GM23338 (cell line): ENCODE results near the gene ASB8. TPM values are rescaled to one million over a fixed set of nuclear protein-coding genes. Genes with fewer than 3 reads are reported as not detected.
"Not testable (repeated sequence)": the region's sequence is repeated elsewhere in the genome, so short reads cannot be mapped to it uniquely, and the experiment has no call there.

ENCODE experiments used
- ATAC-seq: fragments of 200-7000 bp; cut with Tn5 transposase; 3 replicates; pipeline ENCODE4 v1.9.1; 2020
- DNase-seq: peaks from one replicate; pipeline ENCODE4 v3.0.0-alpha.2; 2015; ENCODE audit warnings: low spot score
- H2AFZ ChIP-seq: fragments of 200-600 bp; sonication (generic); 2 replicates; pipeline ENCODE4 v1.8.0; 2016; ENCODE audit warnings: antibody characterized with exemption, mild to moderate bottlenecking, moderate library complexity
- H3F3A ChIP-seq: fragments of 200-600 bp; sonication (generic); replicated peaks from 2 replicates; pipeline ENCODE4 v1.8.0; 2017; ENCODE audit warnings: antibody characterized with exemption, mixed run types, low read depth
- H3K27ac ChIP-seq: fragments of 200-600 bp; sonication (generic); 2 replicates; pipeline ENCODE4 v1.6.1; 2016; ENCODE audit warnings: low read depth
- H3K27me3 ChIP-seq: fragments of 200-600 bp; sonication (generic); 2 replicates; pipeline ENCODE4 v1.8.0; 2016; ENCODE audit warnings: mild to moderate bottlenecking, mixed run types, moderate library complexity; ENCODE audit not compliant: insufficient read depth
- H3K36me3 ChIP-seq: fragments of 200-600 bp; sonication (generic); 2 replicates; pipeline ENCODE4 v1.8.0; 2016; ENCODE audit warnings: mild to moderate bottlenecking; ENCODE audit not compliant: insufficient read depth
- H3K4me1 ChIP-seq: fragments of 200-600 bp; sonication (generic); 2 replicates; pipeline ENCODE4 v1.8.0; 2016; ENCODE audit warnings: mild to moderate bottlenecking, moderate library complexity; ENCODE audit not compliant: insufficient read depth
- H3K4me2 ChIP-seq: fragments of 200-600 bp; sonication (generic); 2 replicates; pipeline ENCODE4 v1.7.1; 2017; ENCODE audit warnings: mixed run types
- H3K4me3 ChIP-seq: fragments of 200-600 bp; sonication (generic); 2 replicates; pipeline ENCODE4 v1.6.1; 2016; ENCODE audit warnings: mixed run types
- H3K79me2 ChIP-seq: fragments of 200-600 bp; sonication (generic); replicated peaks from 2 replicates; pipeline ENCODE4 v1.8.0; 2017; ENCODE audit warnings: mild to moderate bottlenecking; ENCODE audit not compliant: insufficient read depth
- H3K9me2 ChIP-seq: fragments of 200-600 bp; sonication (generic); 2 replicates; pipeline ENCODE4 v1.8.0; 2017; ENCODE audit not compliant: insufficient read depth
- H4K20me1 ChIP-seq: fragments of 200-600 bp; sonication (generic); replicated peaks from 2 replicates; pipeline ENCODE4 v1.8.0; 2017; ENCODE audit warnings: mild to moderate bottlenecking; ENCODE audit not compliant: insufficient read depth
- H3K27ac Mint-ChIP-seq: 2 replicates; pipeline ENCODE4 v1.8.0; 2020; ENCODE audit warnings: inconsistent platforms, mild to moderate bottlenecking, moderate library complexity, mixed read lengths
- H3K27me3 Mint-ChIP-seq: 3 replicates; pipeline ENCODE4 v1.8.0; 2022; ENCODE audit warnings: low read depth, mild to moderate bottlenecking, moderate library complexity, mixed read lengths, inconsistent platforms; ENCODE audit not compliant: insufficient read depth, poor library complexity
- H3K36me3 Mint-ChIP-seq: 3 replicates; pipeline ENCODE4 v1.8.0; 2021; ENCODE audit warnings: low read depth, mild to moderate bottlenecking, inconsistent platforms, moderate library complexity, mixed read lengths
- H3K4me1 Mint-ChIP-seq: 3 replicates; pipeline ENCODE4 v1.8.0; 2020; ENCODE audit warnings: mild to moderate bottlenecking, inconsistent platforms, mixed read lengths
- H3K4me3 Mint-ChIP-seq: 3 replicates; pipeline ENCODE4 v1.8.0; 2021; ENCODE audit warnings: moderate library complexity, mild to moderate bottlenecking, inconsistent platforms, mixed read lengths
- H3K9me3 Mint-ChIP-seq: 3 replicates; pipeline ENCODE4 v1.8.0; 2020; ENCODE audit warnings: moderate library complexity, mild to moderate bottlenecking, inconsistent platforms, mixed read lengths
- CREB1 ChIP-seq: fragments of 250-450 bp; sonication (Bioruptor Pico); IDR thresholded peaks from 2 replicates; pipeline ENCODE4 v1.5.0; 2020; ENCODE audit warnings: low read depth, mild to moderate bottlenecking, moderate library complexity
- EZH2 ChIP-seq: fragments of 200-600 bp; sonication (generic); IDR thresholded peaks from one replicate; pipeline ENCODE4 v1.8.0; 2017; ENCODE audit warnings: antibody characterized with exemption, mild to moderate bottlenecking, low read depth; ENCODE audit not compliant: unreplicated experiment
- EZH2phosphoT487 ChIP-seq: fragments of 200-600 bp; sonication (generic); IDR thresholded peaks from one replicate; pipeline ENCODE4 v1.8.1; 2018; ENCODE audit warnings: antibody characterized with exemption; ENCODE audit not compliant: unreplicated experiment
- NANOG ChIP-seq: IDR thresholded peaks from 2 replicates; pipeline ENCODE4 v1.6.1; 2016; ENCODE audit warnings: antibody characterized with exemption, borderline replicate concordance
- POLR2AphosphoS5 ChIP-seq: IDR thresholded peaks from 2 replicates; pipeline ENCODE4 v1.6.1; 2016; ENCODE audit warnings: antibody characterized with exemption, low read depth
- STAT1 ChIP-seq: IDR thresholded peaks from one replicate; pipeline ENCODE4 v1.6.1; 2016; ENCODE audit warnings: antibody characterized with exemption; ENCODE audit not compliant: unreplicated experiment
- ZNF114 ChIP-seq: fragments of 250-450 bp; sonication (Bioruptor Pico); IDR thresholded peaks from 2 replicates; pipeline ENCODE4 v1.5.0; 2020; ENCODE audit warnings: mild to moderate bottlenecking, moderate library complexity
- ZNF331 ChIP-seq: fragments of 250-450 bp; sonication (Bioruptor Pico); IDR thresholded peaks from 2 replicates; pipeline ENCODE4 v1.5.0; 2020; ENCODE audit warnings: low read depth, mild to moderate bottlenecking, moderate library complexity
- polyA plus RNA-seq: library from polyadenylated mRNA; unstranded; fragments of >200 nt; fragmentation: Nextera tagmentation; extraction: Ambion mirVana; gene quantifications from 2 replicates; pipeline ENCODE4 v1.2.1, GENCODE V29; 2016
- total RNA-seq: library from RNA; depleted of rRNA; stranded (reverse); fragments of >200 nt; shearing (Covaris generic); gene quantifications from 2 replicates; pipeline ENCODE4 v1.2.3, GENCODE V29; 2014
- TF ChIP-seq, protein P1 (sequence below), 2 experiments: fragments of 200-600 bp in 1 of 2; sonication (generic) in 1 of 2; conservative IDR thresholded peaks; 2 replicates each; pipeline versions ENCODE4 v1.5.1 to v1.6.1; 2016 to 2017; ENCODE audit warnings: antibody characterized with exemption in 2 of 2, low read depth in 2 of 2, mild to moderate bottlenecking in 2 of 2, moderate library complexity in 1 of 2
- TF ChIP-seq, protein P2 (sequence below): IDR thresholded peaks from 2 replicates; pipeline ENCODE4 v1.6.1; 2016; ENCODE audit warnings: antibody characterized with exemption
- TF ChIP-seq, protein P3 (sequence below): IDR thresholded peaks from one replicate; pipeline ENCODE4 v1.6.1; 2018; ENCODE audit warnings: antibody characterized with exemption; ENCODE audit not compliant: unreplicated experiment

Gene ASB8
- total and polyA plus RNA-seq, 2 experiments from 2014 or later, result 5.4 to 8.4 TPM

DNA sequence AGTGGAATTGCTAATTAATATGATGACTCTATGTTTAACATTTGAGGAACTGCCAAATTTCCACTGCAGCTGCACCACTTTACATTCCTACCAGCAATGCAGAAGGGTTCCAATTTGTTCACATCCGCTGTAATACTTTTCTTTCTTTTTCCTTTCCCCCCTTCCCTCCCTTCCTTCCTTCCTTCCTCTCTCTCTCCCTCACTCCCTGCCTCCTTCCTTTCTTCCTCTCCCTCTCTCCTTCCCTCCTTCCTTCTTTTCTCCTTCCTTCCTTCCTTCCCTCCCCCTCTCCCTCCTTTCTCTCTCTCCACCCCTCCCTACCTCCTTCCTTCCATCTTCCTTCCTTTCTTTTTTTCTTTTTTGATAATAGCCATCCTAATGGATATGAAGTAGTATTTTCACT is 41.4 kb downstream of the ASB8 start:
- DNase-seq (no peak), ATAC-seq (no peak)
- Histone ChIP-seq H3K79me2 (peaks cover 13% of the 10 kb centered on the region), H3K27me3 (no peaks in the 10 kb centered on the region), H3K4me2 (no peak overlapping the region), H3K4me1 (peaks cover 14% of the 10 kb centered on the region), H2AFZ (no peak overlapping the region), H3F3A (no peaks in the 10 kb centered on the region), H3K9me2 (no peaks in the 10 kb centered on the region), H3K36me3 (no peaks in the 10 kb centered on the region), H4K20me1 (no peaks in the 10 kb centered on the region), H3K4me3 (no peak overlapping the region), H3K27ac (no peak overlapping the region)
- no peak overlapping the region for H3K27ac Mint-ChIP-seq
- TF ChIP-seq POLR2AphosphoS5 (no peak), CREB1 (CRISPR knock-in tag) (no peak), NANOG (no peak), ZNF114 (CRISPR knock-in tag) (no peak), EZH2phosphoT487 (no peak), EZH2 (no peak), ZNF331 (no peak), STAT1 (no peak)
- TF ChIP-seq, protein P1, sequence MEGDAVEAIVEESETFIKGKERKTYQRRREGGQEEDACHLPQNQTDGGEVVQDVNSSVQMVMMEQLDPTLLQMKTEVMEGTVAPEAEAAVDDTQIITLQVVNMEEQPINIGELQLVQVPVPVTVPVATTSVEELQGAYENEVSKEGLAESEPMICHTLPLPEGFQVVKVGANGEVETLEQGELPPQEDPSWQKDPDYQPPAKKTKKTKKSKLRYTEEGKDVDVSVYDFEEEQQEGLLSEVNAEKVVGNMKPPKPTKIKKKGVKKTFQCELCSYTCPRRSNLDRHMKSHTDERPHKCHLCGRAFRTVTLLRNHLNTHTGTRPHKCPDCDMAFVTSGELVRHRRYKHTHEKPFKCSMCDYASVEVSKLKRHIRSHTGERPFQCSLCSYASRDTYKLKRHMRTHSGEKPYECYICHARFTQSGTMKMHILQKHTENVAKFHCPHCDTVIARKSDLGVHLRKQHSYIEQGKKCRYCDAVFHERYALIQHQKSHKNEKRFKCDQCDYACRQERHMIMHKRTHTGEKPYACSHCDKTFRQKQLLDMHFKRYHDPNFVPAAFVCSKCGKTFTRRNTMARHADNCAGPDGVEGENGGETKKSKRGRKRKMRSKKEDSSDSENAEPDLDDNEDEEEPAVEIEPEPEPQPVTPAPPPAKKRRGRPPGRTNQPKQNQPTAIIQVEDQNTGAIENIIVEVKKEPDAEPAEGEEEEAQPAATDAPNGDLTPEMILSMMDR (conservative IDR thresholded peaks at IDR 0.05; ENCODE audit: low read depth in 2 of 2), result no peak
- TF ChIP-seq, protein P2, sequence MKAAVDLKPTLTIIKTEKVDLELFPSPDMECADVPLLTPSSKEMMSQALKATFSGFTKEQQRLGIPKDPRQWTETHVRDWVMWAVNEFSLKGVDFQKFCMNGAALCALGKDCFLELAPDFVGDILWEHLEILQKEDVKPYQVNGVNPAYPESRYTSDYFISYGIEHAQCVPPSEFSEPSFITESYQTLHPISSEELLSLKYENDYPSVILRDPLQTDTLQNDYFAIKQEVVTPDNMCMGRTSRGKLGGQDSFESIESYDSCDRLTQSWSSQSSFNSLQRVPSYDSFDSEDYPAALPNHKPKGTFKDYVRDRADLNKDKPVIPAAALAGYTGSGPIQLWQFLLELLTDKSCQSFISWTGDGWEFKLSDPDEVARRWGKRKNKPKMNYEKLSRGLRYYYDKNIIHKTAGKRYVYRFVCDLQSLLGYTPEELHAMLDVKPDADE, result no peak
- TF ChIP-seq, protein P3, sequence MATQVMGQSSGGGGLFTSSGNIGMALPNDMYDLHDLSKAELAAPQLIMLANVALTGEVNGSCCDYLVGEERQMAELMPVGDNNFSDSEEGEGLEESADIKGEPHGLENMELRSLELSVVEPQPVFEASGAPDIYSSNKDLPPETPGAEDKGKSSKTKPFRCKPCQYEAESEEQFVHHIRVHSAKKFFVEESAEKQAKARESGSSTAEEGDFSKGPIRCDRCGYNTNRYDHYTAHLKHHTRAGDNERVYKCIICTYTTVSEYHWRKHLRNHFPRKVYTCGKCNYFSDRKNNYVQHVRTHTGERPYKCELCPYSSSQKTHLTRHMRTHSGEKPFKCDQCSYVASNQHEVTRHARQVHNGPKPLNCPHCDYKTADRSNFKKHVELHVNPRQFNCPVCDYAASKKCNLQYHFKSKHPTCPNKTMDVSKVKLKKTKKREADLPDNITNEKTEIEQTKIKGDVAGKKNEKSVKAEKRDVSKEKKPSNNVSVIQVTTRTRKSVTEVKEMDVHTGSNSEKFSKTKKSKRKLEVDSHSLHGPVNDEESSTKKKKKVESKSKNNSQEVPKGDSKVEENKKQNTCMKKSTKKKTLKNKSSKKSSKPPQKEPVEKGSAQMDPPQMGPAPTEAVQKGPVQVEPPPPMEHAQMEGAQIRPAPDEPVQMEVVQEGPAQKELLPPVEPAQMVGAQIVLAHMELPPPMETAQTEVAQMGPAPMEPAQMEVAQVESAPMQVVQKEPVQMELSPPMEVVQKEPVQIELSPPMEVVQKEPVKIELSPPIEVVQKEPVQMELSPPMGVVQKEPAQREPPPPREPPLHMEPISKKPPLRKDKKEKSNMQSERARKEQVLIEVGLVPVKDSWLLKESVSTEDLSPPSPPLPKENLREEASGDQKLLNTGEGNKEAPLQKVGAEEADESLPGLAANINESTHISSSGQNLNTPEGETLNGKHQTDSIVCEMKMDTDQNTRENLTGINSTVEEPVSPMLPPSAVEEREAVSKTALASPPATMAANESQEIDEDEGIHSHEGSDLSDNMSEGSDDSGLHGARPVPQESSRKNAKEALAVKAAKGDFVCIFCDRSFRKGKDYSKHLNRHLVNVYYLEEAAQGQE, result no peak
- no peak overlapping the region for H3K4me3 Mint-ChIP-seq
- peaks cover 8% of the 10 kb centered on the region; the same call in 2 of the 3 replicates for H3K9me3 Mint-ChIP-seq
- H3K27me3 Mint-ChIP-seq, result peaks cover 8% of the 10 kb centered on the region
- peaks cover 14% of the 10 kb centered on the region for H3K4me1 Mint-ChIP-seq
- H3K36me3 Mint-ChIP-seq, result no peaks in the 10 kb centered on the region

DNA sequence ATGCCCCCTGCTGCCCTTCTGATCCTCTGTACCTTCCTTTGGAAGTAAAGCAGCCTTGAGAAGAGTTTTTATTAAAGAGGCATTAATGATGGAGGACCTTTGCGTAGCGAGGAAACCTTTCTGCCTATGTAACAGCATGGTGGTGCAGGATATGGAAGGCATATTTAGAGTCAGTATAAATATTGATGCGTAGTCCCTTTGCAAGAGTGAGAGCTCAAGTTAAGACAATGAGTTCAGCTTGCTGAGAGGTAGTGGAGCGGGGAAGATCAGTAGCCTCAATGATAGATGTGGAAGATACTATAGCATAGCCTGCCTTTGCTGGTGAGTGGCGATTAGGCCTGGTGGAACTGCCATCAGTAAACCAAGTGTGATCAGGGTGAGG is 46.0 kb downstream of the ASB8 start:
- not testable (repeated sequence) for H3K27me3 Mint-ChIP-seq, H3K9me3 Mint-ChIP-seq, H3K79me2 ChIP-seq, H3K4me3 ChIP-seq, H3K4me1 Mint-ChIP-seq, H3K4me2 ChIP-seq, DNase-seq, H3K4me1 ChIP-seq, H2AFZ ChIP-seq, H3K36me3 Mint-ChIP-seq, H3K9me2 ChIP-seq, ATAC-seq, H3K4me3 Mint-ChIP-seq, H3F3A ChIP-seq, H3K27ac Mint-ChIP-seq, H3K27ac ChIP-seq, H3K36me3 ChIP-seq, H4K20me1 ChIP-seq
- H3K27me3 ChIP-seq, result peaks cover 20% of the 10 kb centered on the region
